Mesendoderm (in vitro differentiated cells): ENCODE measurements around the gene CCDC190.
"Not testable (repeated sequence)": the region's sequence is repeated elsewhere in the genome, so short reads cannot be mapped to it uniquely, and the experiment has no call there.

Source experiments
- DNase-seq: peaks from one replicate; pipeline ENCODE4 v3.0.0; 2013
- H2AK5ac ChIP-seq: 2 replicates; pipeline ENCODE4 v1.6.1; 2013; ENCODE audit warnings: low read length, inconsistent platforms
- H2BK120ac ChIP-seq: 2 replicates; pipeline ENCODE4 v1.6.1; 2013; ENCODE audit warnings: low read depth, mild to moderate bottlenecking, low read length, moderate library complexity, mixed read lengths
- H2BK15ac ChIP-seq: replicated peaks from 2 replicates; pipeline ENCODE4 v1.6.1; 2013; ENCODE audit warnings: low read depth, mild to moderate bottlenecking, moderate library complexity
- H2BK5ac ChIP-seq: 2 replicates; pipeline ENCODE4 v1.6.1; 2013; ENCODE audit warnings: low read length, inconsistent platforms
- H3K18ac ChIP-seq: 2 replicates; pipeline ENCODE4 v1.6.1; 2013; ENCODE audit warnings: mild to moderate bottlenecking, low read length, mixed read lengths
- H3K23ac ChIP-seq: one replicate; pipeline ENCODE4 v1.6.1; 2013; ENCODE audit warnings: low read length
- H3K27ac ChIP-seq: 2 replicates; pipeline ENCODE4 v1.5.1; 2013; ENCODE audit warnings: low read depth, mild to moderate bottlenecking, inconsistent platforms, low read length, moderate library complexity
- H3K27me3 ChIP-seq: 2 replicates; pipeline ENCODE4 v1.6.1; 2013; ENCODE audit warnings: low read length, control low read depth, mild to moderate bottlenecking, inconsistent platforms; ENCODE audit not compliant: insufficient read depth, poor library complexity
- H3K36me3 ChIP-seq: 2 replicates; pipeline ENCODE4 v1.6.1; 2013; ENCODE audit warnings: low read length, inconsistent platforms; ENCODE audit not compliant: control insufficient read depth, insufficient read depth
- H3K4ac ChIP-seq: one replicate; pipeline ENCODE4 v1.6.1; 2013; ENCODE audit warnings: low read depth, mild to moderate bottlenecking, low read length, moderate library complexity
- H3K4me1 ChIP-seq: 2 replicates; pipeline ENCODE4 v1.6.1; 2013; ENCODE audit warnings: low read depth, low read length, inconsistent platforms; ENCODE audit not compliant: control insufficient read depth
- H3K4me2 ChIP-seq: 2 replicates; pipeline ENCODE4 v1.6.1; 2013; ENCODE audit warnings: low read length
- H3K4me3 ChIP-seq: 2 replicates; pipeline ENCODE4 v1.5.1; 2013; ENCODE audit warnings: mild to moderate bottlenecking, low read length
- H3K56ac ChIP-seq: one replicate; pipeline ENCODE4 v1.6.1; 2013; ENCODE audit warnings: low read length
- H3K79me1 ChIP-seq: 2 replicates; pipeline ENCODE4 v1.6.1; 2013; ENCODE audit warnings: low read length, inconsistent platforms
- H3K79me2 ChIP-seq: 2 replicates; pipeline ENCODE4 v1.6.1; 2013; ENCODE audit warnings: mild to moderate bottlenecking, low read length; ENCODE audit not compliant: control insufficient read depth, insufficient read depth
- H3K9ac ChIP-seq: 2 replicates; pipeline ENCODE4 v1.6.1; 2013; ENCODE audit warnings: low read length, inconsistent platforms
- H4K5ac ChIP-seq: one replicate; pipeline ENCODE4 v1.6.1; 2013; ENCODE audit warnings: low read length
- H4K8ac ChIP-seq: one replicate; pipeline ENCODE4 v1.6.1; 2013; ENCODE audit warnings: low read depth, mild to moderate bottlenecking, control low read depth, low read length, moderate library complexity
- WGBS: extraction: QIAGEN DNeasy Blood & Tissue Kit; methylation state at CpG from one replicate; pipeline ENCODE4 v1.1.7; 2013; ENCODE audit warnings: low lambda C conversion rate, missing lambda C conversion rate; ENCODE audit not compliant: insufficient coverage; ENCODE audit errors: extremely low coverage; 5-methylcytosine and 5-hydroxymethylcytosine counted together

The CCDC190 gene

GRCh38 chr1:162812357-162812756, 48.6 kb downstream of the CCDC190 start:
- not testable (repeated sequence) for H3K36me3 ChIP-seq, H2BK15ac ChIP-seq, H4K8ac ChIP-seq, H3K18ac ChIP-seq, H2BK5ac ChIP-seq, H3K56ac ChIP-seq, H3K4me1 ChIP-seq, H3K27me3 ChIP-seq, H2BK120ac ChIP-seq, H3K23ac ChIP-seq, H3K4me3 ChIP-seq, DNase-seq, H3K27ac ChIP-seq, H2AK5ac ChIP-seq, H3K4me2 ChIP-seq, H4K5ac ChIP-seq, H3K4ac ChIP-seq, H3K9ac ChIP-seq, H3K79me2 ChIP-seq, H3K79me1 ChIP-seq
- no CpG with 5 or more reads among the region's 2 CpGs for WGBS

- no CpG with 5 or more reads among the region's 2 CpGs for WGBS
- not testable (repeated sequence) for H3K36me3 ChIP-seq, DNase-seq, H3K4me3 ChIP-seq, H4K5ac ChIP-seq, H3K4me1 ChIP-seq, H3K56ac ChIP-seq, H3K9ac ChIP-seq, H3K79me2 ChIP-seq, H3K27ac ChIP-seq, H3K4ac ChIP-seq, H2BK5ac ChIP-seq, H3K4me2 ChIP-seq, H3K18ac ChIP-seq, H2BK15ac ChIP-seq, H3K23ac ChIP-seq, H2BK120ac ChIP-seq, H4K8ac ChIP-seq, H2AK5ac ChIP-seq, H3K27me3 ChIP-seq, H3K79me1 ChIP-seq
Measured at GRCh38 chr1:162807503-162807902, 53.5 kb downstream of the CCDC190 start.
